Trophoblast cell (in vitro differentiated cells and primary cell): ENCODE results near the gene RCL1.

Experiments
- DNase-seq, 2 donors: peaks; one replicate each; pipeline ENCODE4 v3.0.0-alpha.2; 2016
- H2AFZ ChIP-seq: 2 replicates; pipeline ENCODE4 v1.6.1; 2013; ENCODE audit warnings: low read length, moderate library complexity, mild to moderate bottlenecking; ENCODE audit not compliant: insufficient read depth, poor library complexity
- H2AK5ac ChIP-seq: 2 replicates; pipeline ENCODE4 v1.6.1; 2013; ENCODE audit warnings: mild to moderate bottlenecking, low read length
- H2BK120ac ChIP-seq: 2 replicates; pipeline ENCODE4 v1.6.1; 2013; ENCODE audit warnings: low read length, mild to moderate bottlenecking, moderate library complexity; ENCODE audit not compliant: insufficient read depth, poor library complexity
- H2BK12ac ChIP-seq: 2 replicates; pipeline ENCODE4 v1.6.1; 2013; ENCODE audit warnings: mild to moderate bottlenecking, low read length, moderate library complexity
- H2BK5ac ChIP-seq: 2 replicates; pipeline ENCODE4 v1.6.1; 2013; ENCODE audit warnings: low read length, low read depth, moderate library complexity, mild to moderate bottlenecking; ENCODE audit not compliant: poor library complexity
- H3K14ac ChIP-seq: 2 replicates; pipeline ENCODE4 v1.6.1; 2013; ENCODE audit warnings: mild to moderate bottlenecking, low read length
- H3K18ac ChIP-seq: 2 replicates; pipeline ENCODE4 v1.6.1; 2013; ENCODE audit warnings: mild to moderate bottlenecking, low read length
- H3K23ac ChIP-seq: 2 replicates; pipeline ENCODE4 v1.6.1; 2013; ENCODE audit warnings: low read length
- H3K27ac ChIP-seq: 2 replicates; pipeline ENCODE4 v1.5.1; 2013; ENCODE audit warnings: low read depth, mild to moderate bottlenecking, inconsistent platforms, low read length, moderate library complexity
- H3K27me3 ChIP-seq: 2 replicates; pipeline ENCODE4 v1.6.1; 2013; ENCODE audit warnings: inconsistent platforms, mild to moderate bottlenecking, low read length, moderate library complexity; ENCODE audit not compliant: insufficient read depth
- H3K36me3 ChIP-seq, 2 experiments: 1 replicate in 1 of 2; 2 replicates in 1 of 2; pipeline ENCODE4 v1.6.1; 2013; ENCODE audit warnings: low read length in 2 of 2, mild to moderate bottlenecking in 2 of 2, moderate library complexity in 1 of 2; ENCODE audit not compliant: insufficient read depth in 2 of 2, control insufficient read depth in 1 of 2
- H3K4ac ChIP-seq: 2 replicates; pipeline ENCODE4 v1.6.1; 2013; ENCODE audit warnings: low read depth, mild to moderate bottlenecking, low read length, moderate library complexity
- H3K4me1 ChIP-seq, 2 experiments: 1 replicate in 1 of 2; 2 replicates in 1 of 2; pipeline ENCODE4 v1.6.1; 2013; ENCODE audit warnings: low read length in 2 of 2, mild to moderate bottlenecking in 2 of 2, moderate library complexity in 1 of 2; ENCODE audit not compliant: insufficient read depth in 2 of 2, control insufficient read depth in 1 of 2
- H3K4me2 ChIP-seq: 2 replicates; pipeline ENCODE4 v1.6.1; 2013; ENCODE audit warnings: inconsistent platforms, mild to moderate bottlenecking, low read length, moderate library complexity
- H3K4me3 ChIP-seq: 2 replicates; pipeline ENCODE4 v1.5.1; 2013; ENCODE audit warnings: mild to moderate bottlenecking, low read depth, low read length, inconsistent platforms
- H3K79me1 ChIP-seq: one replicate; pipeline ENCODE4 v1.6.1; 2013; ENCODE audit warnings: low read length
- H3K79me2 ChIP-seq: 2 replicates; pipeline ENCODE4 v1.6.1; 2013; ENCODE audit warnings: low read length, mild to moderate bottlenecking; ENCODE audit not compliant: control insufficient read depth, insufficient read depth, poor library complexity
- H3K9ac ChIP-seq: 2 replicates; pipeline ENCODE4 v1.6.1; 2013; ENCODE audit warnings: mild to moderate bottlenecking, low read length
- H3K9me3 ChIP-seq: 2 replicates; pipeline ENCODE4 v1.6.1; 2013; ENCODE audit warnings: low read depth, mild to moderate bottlenecking, control low read depth, inconsistent platforms, low read length; ENCODE audit not compliant: insufficient read depth
- H4K12ac ChIP-seq: 2 replicates; pipeline ENCODE4 v1.6.1; 2013; ENCODE audit warnings: low read depth, mild to moderate bottlenecking, low read length, moderate library complexity
- H4K8ac ChIP-seq: 2 replicates; pipeline ENCODE4 v1.6.1; 2013; ENCODE audit warnings: low read depth, mild to moderate bottlenecking, low read length, moderate library complexity
- H4K91ac ChIP-seq: one replicate; pipeline ENCODE4 v1.6.1; 2013; ENCODE audit warnings: low read depth, mild to moderate bottlenecking, low read length, moderate library complexity
- WGBS: extraction: QIAGEN DNeasy Blood & Tissue Kit; methylation state at CpG from one replicate; pipeline ENCODE4 v1.1.7; 2013; ENCODE audit warnings: missing lambda C conversion rate; ENCODE audit not compliant: insufficient read length, insufficient coverage; ENCODE audit errors: extremely low coverage; 5-methylcytosine and 5-hydroxymethylcytosine counted together

RCL1 gene

GRCh38 chr9:4840018-4840417 lies 47.3 kb downstream of the RCL1 start:
- no peak overlapping the region for H4K91ac ChIP-seq
- H3K4me3 ChIP-seq: no peak overlapping the region
- no peaks in the 10 kb centered on the region for H3K27me3 ChIP-seq
- no peak overlapping the region for H3K14ac ChIP-seq
- no CpG with 5 or more reads among the region's 4 CpGs for WGBS
- H2BK120ac ChIP-seq: no peak overlapping the region
- no peak overlapping the region for H2AFZ ChIP-seq
- H3K23ac ChIP-seq: no peak overlapping the region
- H3K36me3 ChIP-seq: peaks cover 2 to 5% of the 10 kb centered on the region in 2 experiments
- H2AK5ac ChIP-seq: no peak overlapping the region
- no peak overlapping the region for H4K8ac ChIP-seq
- H2BK12ac ChIP-seq: no peak overlapping the region
- no peak overlapping the region for H3K9ac ChIP-seq
- no peak for DNase-seq
- no peaks in the 10 kb centered on the region for H3K4me1 ChIP-seq
- no peak overlapping the region for H3K27ac ChIP-seq
- H3K18ac ChIP-seq: no peak overlapping the region
- H3K4ac ChIP-seq: no peak overlapping the region
- H2BK5ac ChIP-seq: no peak overlapping the region
- no peak overlapping the region for H4K12ac ChIP-seq
- H3K79me1 ChIP-seq: no peaks in the 10 kb centered on the region
- no peaks in the 10 kb centered on the region for H3K9me3 ChIP-seq
- H3K79me2 ChIP-seq: no peaks in the 10 kb centered on the region
- H3K4me2 ChIP-seq: no peak overlapping the region

- DNase-seq: no peak
- no CpG with 5 or more reads among the region's 2 CpGs for WGBS
- no peak overlapping the region for H3K9ac ChIP-seq
- H2BK5ac ChIP-seq: no peak overlapping the region
- no peak overlapping the region for H4K91ac ChIP-seq
- H3K79me1 ChIP-seq: no peaks in the 10 kb centered on the region
- H4K8ac ChIP-seq: no peak overlapping the region
- no peak overlapping the region for H2BK120ac ChIP-seq
- peaks cover 4 to 10% of the 10 kb centered on the region in 2 experiments for H3K36me3 ChIP-seq
- H2AFZ ChIP-seq: no peak overlapping the region
- H4K12ac ChIP-seq: no peak overlapping the region
- H3K4me2 ChIP-seq: no peak overlapping the region
- H3K18ac ChIP-seq: no peak overlapping the region
- no peak overlapping the region for H3K27ac ChIP-seq
- H2BK12ac ChIP-seq: no peak overlapping the region
- no peak overlapping the region for H3K23ac ChIP-seq
- no peaks in the 10 kb centered on the region for H3K27me3 ChIP-seq
- no peaks in the 10 kb centered on the region for H3K4me1 ChIP-seq
- no peak overlapping the region for H3K4ac ChIP-seq
- no peak overlapping the region for H2AK5ac ChIP-seq
- no peak overlapping the region for H3K14ac ChIP-seq
- no peak overlapping the region for H3K4me3 ChIP-seq
- no peaks in the 10 kb centered on the region for H3K79me2 ChIP-seq
- no peaks in the 10 kb centered on the region for H3K9me3 ChIP-seq
These were observed 49.5 kb downstream of the RCL1 start for GRCh38 chr9:4842213-4842612.

- Histone ChIP-seq H2BK12ac (no peak overlapping the region), H3K18ac (no peak overlapping the region), H2AFZ (no peak overlapping the region), H3K4me3 (no peak overlapping the region), H3K4me1 (no peaks in the 10 kb centered on the region), H2BK5ac (no peak overlapping the region), H2BK120ac (no peak overlapping the region), H4K8ac (no peak overlapping the region), H3K4me2 (no peak overlapping the region), H3K27me3 (no peaks in the 10 kb centered on the region), H4K91ac (no peak overlapping the region), H3K23ac (no peak overlapping the region), H3K14ac (no peak overlapping the region), H3K79me2 (no peaks in the 10 kb centered on the region), H3K9ac (no peak overlapping the region), H3K36me3 (peaks cover 4 to 10% of the 10 kb centered on the region in 2 experiments), H3K4ac (no peak overlapping the region), H3K9me3 (no peaks in the 10 kb centered on the region), H2AK5ac (no peak overlapping the region), H3K27ac (no peak overlapping the region), H3K79me1 (no peaks in the 10 kb centered on the region), H4K12ac (no peak overlapping the region)
- DNase-seq: peak in 1 of 2 donors; percentile 27
- WGBS: no CpG with 5 or more reads among the region's 4 CpGs
These were observed 50.0 kb downstream of the RCL1 start for GRCh38 chr9:4842734-4843133.

GRCh38 chr9:4844056-4844838 lies 51.5 kb downstream of the RCL1 start:
- Histone ChIP-seq H2AK5ac (no peak overlapping the region), H4K12ac (no peak overlapping the region), H4K91ac (no peak overlapping the region), H3K79me1 (no peaks in the 10 kb centered on the region), H3K36me3 (peaks cover 4 to 10% of the 10 kb centered on the region in 2 experiments), H3K4me1 (no peaks in the 10 kb centered on the region), H3K27ac (no peak overlapping the region), H3K4ac (no peak overlapping the region), H4K8ac (no peak overlapping the region), H2BK12ac (no peak overlapping the region), H3K9ac (no peak overlapping the region), H2BK120ac (no peak overlapping the region), H3K9me3 (no peaks in the 10 kb centered on the region), H3K79me2 (no peaks in the 10 kb centered on the region), H3K27me3 (no peaks in the 10 kb centered on the region), H2BK5ac (no peak overlapping the region), H3K4me2 (no peak overlapping the region), H3K18ac (no peak overlapping the region), H3K4me3 (no peak overlapping the region), H3K23ac (no peak overlapping the region), H2AFZ (no peak overlapping the region), H3K14ac (no peak overlapping the region)
- no CpG with 5 or more reads among the region's 9 CpGs for WGBS
- no peak for DNase-seq
